Measurements from ENCODE around the gene HSDL2.
"Not testable (repeated sequence)": the region's sequence is repeated elsewhere in the genome, so short reads cannot be mapped to it uniquely, and the experiment has no call there.

The HSDL2 gene

DNA sequence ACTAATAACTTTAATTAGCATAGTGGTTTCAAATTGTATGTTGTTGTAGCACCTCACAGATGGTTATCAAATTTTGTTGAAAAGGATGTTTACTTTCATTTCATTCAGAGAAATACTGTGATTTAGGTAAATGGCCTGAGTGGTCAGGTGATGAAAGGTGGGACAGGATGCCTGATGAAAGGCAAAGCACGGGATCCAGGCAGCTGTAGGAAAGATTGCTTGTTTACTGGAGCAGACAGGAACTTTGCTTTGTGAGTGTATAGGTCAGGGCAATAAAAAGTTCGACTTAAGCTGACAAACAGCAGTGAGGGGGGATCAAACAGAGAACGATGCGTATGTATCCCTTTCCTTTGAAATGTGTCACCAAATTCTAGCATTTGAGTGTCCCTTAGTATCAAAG, 125.7 kb downstream of the HSDL2 start:
- Histone ChIP-seq H3K4me2 (ENCODE audit: low read length) (no peak overlapping the region), H3K36me3 (ENCODE audit: insufficient read depth, low read length) (no peaks in the 10 kb centered on the region), H3K4me3 (ENCODE audit: low read length) (no peak overlapping the region), H3K4me1 (ENCODE audit: control insufficient read depth, insufficient read depth, low read length) (peaks cover 5% of the 10 kb centered on the region), H3K27me3 (ENCODE audit: control insufficient read depth, insufficient read depth, low read length) (no peaks in the 10 kb centered on the region), H3K9me3 (replicated peaks; ENCODE audit: low read length) (no peaks in the 10 kb centered on the region), H3K9ac (ENCODE audit: low read depth, low read length) (no peak overlapping the region)

DNA sequence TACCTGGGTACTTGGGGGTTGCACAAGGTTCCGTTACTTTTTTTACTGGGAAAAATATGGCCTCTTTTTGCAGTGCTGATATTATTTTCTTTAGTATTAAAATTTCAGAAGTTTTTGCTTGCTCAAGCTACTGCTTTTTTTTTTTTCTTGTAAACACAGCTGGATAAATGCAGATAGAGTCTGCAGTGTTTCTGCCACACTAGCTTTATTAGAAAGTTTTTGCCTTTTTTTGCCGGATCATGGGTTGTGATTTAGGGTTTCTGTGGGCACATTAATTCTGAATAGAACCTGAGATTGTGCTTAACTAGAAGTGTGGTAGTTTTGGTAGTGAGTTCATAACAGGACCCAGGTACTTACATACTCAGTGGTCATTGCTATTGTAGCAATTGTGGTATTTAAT, 126.7 kb downstream of the HSDL2 start:
- Histone ChIP-seq H3K9ac (ENCODE audit: low read depth, low read length) (no peak overlapping the region), H3K36me3 (ENCODE audit: insufficient read depth, low read length) (no peaks in the 10 kb centered on the region), H3K4me1 (ENCODE audit: control insufficient read depth, insufficient read depth, low read length) (peaks cover 5% of the 10 kb centered on the region), H3K27me3 (ENCODE audit: control insufficient read depth, insufficient read depth, low read length) (no peaks in the 10 kb centered on the region), H3K4me3 (ENCODE audit: low read length) (no peak overlapping the region), H3K4me2 (ENCODE audit: low read length) (no peak overlapping the region), H3K9me3 (replicated peaks; ENCODE audit: low read length) (no peaks in the 10 kb centered on the region)

DNA sequence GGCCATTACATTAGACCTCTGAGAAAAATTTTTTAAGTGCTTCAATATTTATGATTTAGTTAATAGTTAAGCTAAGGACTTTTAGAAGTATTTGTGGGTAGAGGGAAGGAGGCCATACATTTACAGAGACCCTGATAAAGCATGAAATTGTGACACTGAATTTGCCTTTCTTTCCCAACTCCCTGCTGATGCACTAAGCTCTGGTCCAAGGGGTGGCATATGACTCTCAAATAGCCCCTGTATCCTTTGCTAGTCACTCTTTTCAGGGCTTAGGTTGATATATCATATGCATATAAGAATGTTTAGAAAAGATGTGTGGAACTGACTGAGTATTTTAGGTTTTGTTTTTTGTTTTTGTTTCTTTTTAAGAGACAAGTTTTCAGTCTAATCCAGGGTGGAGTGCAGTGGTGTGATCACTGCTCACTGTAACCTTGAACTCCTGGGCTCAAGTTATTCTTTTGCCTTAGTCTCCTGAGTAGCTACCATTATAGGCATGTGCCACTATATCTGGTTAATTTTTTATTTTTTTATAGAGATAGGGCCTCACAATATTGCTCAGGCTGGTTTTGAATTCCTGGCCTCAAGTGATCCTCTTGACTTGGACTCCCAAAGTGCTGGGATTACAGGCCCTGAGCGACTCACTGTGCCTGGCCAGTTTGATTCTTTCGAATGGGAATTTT, 127.2 kb downstream of the HSDL2 start:
- Histone ChIP-seq H3K4me2 (ENCODE audit: low read length) (no peak overlapping the region), H3K9ac (ENCODE audit: low read depth, low read length) (no peak overlapping the region), H3K27me3 (ENCODE audit: control insufficient read depth, insufficient read depth, low read length) (no peaks in the 10 kb centered on the region), H3K9me3 (replicated peaks; ENCODE audit: low read length) (no peaks in the 10 kb centered on the region), H3K4me3 (ENCODE audit: low read length) (no peak overlapping the region), H3K4me1 (ENCODE audit: control insufficient read depth, insufficient read depth, low read length) (peaks cover 5% of the 10 kb centered on the region), H3K36me3 (ENCODE audit: insufficient read depth, low read length) (no peaks in the 10 kb centered on the region)

DNA sequence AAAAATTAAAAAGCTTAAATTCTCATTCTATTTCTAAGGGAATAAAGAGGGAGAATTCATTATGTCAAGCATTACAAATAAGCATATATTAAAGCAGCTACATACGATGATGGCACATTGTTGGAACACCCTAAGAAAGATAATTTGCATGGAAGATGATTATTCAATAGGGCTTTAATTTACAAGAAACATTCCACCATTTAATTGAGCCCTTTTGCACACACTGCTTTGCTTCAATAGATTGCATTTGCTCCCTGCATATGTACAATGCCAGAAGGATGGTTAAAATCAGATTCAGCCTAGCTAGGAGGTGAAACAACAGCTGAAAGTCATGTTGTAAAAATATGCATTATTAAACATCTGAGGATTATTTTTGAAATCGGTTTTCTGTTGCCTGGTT, 128.5 kb downstream of the HSDL2 start:
- Histone ChIP-seq H3K4me3 (ENCODE audit: low read length) (no peak overlapping the region), H3K36me3 (ENCODE audit: insufficient read depth, low read length) (no peaks in the 10 kb centered on the region), H3K27me3 (ENCODE audit: control insufficient read depth, insufficient read depth, low read length) (no peaks in the 10 kb centered on the region), H3K9ac (ENCODE audit: low read depth, low read length) (no peak overlapping the region), H3K9me3 (replicated peaks; ENCODE audit: low read length) (no peaks in the 10 kb centered on the region), H3K4me1 (ENCODE audit: control insufficient read depth, insufficient read depth, low read length) (no peaks in the 10 kb centered on the region), H3K4me2 (ENCODE audit: low read length) (no peak overlapping the region)

DNA sequence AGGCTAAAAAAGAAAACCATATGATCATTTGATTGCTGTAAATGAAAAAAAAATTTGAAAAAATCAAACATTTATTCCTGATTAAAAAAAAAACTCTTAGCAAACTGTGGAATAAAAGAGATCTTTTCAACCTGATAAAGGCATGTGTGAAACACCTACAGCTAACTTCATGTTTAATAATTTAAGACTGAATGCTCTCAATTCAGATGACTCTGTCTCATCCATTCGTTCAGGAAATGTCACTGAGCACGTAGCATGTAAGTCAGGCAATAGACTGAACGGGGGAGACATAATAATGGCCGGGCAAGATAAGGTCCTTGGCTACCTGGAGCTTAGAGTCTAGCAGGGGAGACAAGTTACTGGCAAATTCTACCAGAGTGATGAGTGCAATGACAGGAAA, 132.5 kb downstream of the HSDL2 start:
- not testable (repeated sequence) for H3K4me2 ChIP-seq (ENCODE audit: low read length); H3K9ac ChIP-seq (ENCODE audit: low read depth, low read length); H3K9me3 ChIP-seq (replicated peaks; ENCODE audit: low read length); H3K4me1 ChIP-seq (ENCODE audit: control insufficient read depth, insufficient read depth, low read length); H3K27me3 ChIP-seq (ENCODE audit: control insufficient read depth, insufficient read depth, low read length); H3K4me3 ChIP-seq (ENCODE audit: low read length); H3K36me3 ChIP-seq (ENCODE audit: insufficient read depth, low read length)

DNA sequence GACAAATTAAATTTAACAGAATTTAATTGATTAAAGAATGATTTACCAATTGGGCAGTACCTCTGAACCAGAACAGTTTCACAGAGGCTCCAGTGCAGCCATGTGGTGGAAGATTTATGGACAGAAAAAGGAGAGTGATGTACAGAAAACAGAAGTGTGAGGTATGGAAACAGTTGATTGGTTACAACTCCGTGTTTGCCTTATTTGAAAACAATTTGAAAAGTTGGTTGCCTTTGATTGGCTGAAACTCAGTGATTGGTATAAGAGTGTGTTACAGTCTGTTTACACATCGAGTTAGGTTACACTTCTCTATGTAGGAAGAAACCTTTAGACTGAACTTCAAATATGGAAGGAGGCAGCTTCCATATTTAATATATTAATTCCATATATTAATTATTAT, 136.9 kb downstream of the HSDL2 start:
- H3K4me1 ChIP-seq (ENCODE audit: control insufficient read depth, insufficient read depth, low read length): no peaks in the 10 kb centered on the region
- H3K27me3 ChIP-seq (ENCODE audit: control insufficient read depth, insufficient read depth, low read length): no peaks in the 10 kb centered on the region
- no peaks in the 10 kb centered on the region for H3K9me3 ChIP-seq (replicated peaks; ENCODE audit: low read length)
- H3K36me3 ChIP-seq (ENCODE audit: insufficient read depth, low read length): no peaks in the 10 kb centered on the region
- no peak overlapping the region for H3K9ac ChIP-seq (ENCODE audit: low read depth, low read length)
- H3K4me2 ChIP-seq (ENCODE audit: low read length): no peak overlapping the region
- no peak overlapping the region for H3K4me3 ChIP-seq (ENCODE audit: low read length)

DNA sequence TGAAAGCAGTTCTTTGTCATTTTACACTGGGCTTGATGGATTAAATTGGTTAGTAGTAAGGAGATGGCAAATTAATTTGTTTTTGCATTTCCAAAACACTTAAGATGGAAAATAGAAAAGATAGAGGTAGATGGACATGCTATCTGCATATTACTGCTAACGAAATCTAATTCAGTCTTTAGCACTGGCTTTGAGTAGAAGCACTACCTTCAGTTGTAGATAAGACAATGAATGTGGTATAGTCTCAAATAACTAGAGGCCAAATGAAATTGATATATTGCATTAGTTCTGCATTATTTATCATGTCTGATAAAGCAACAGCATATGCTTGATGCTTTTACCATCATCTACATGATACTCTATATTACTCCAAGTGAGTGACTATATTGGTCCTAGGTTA, 140.2 kb downstream of the HSDL2 start:
- H3K9me3 ChIP-seq (replicated peaks; ENCODE audit: low read length): no peaks in the 10 kb centered on the region
- no peak overlapping the region for H3K4me2 ChIP-seq (ENCODE audit: low read length)
- no peaks in the 10 kb centered on the region for H3K36me3 ChIP-seq (ENCODE audit: insufficient read depth, low read length)
- H3K9ac ChIP-seq (ENCODE audit: low read depth, low read length): no peak overlapping the region
- no peak overlapping the region for H3K4me3 ChIP-seq (ENCODE audit: low read length)
- H3K4me1 ChIP-seq (ENCODE audit: control insufficient read depth, insufficient read depth, low read length): no peaks in the 10 kb centered on the region
- H3K27me3 ChIP-seq (ENCODE audit: control insufficient read depth, insufficient read depth, low read length): no peaks in the 10 kb centered on the region

DNA sequence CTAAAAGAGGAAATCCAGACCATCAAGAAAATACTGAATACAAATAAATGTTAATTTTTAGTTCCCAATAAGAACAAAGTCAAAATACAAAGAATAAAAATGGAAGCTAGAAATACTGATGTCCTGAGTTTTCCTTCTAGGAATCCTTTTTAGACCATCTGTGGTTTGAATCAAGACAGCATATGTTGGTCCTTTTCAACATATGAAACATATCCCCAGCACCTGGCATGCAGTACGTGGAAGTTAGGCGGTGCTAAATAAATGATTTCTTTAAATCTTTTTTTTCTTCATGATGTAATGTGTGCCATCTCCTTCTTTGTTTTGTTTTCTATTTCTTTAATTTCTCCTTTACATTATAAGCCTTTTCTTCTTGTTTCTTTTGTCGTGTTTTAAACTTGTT, 140.7 kb downstream of the HSDL2 start:
- Histone ChIP-seq H3K4me1 (ENCODE audit: control insufficient read depth, insufficient read depth, low read length) (no peaks in the 10 kb centered on the region), H3K4me2 (ENCODE audit: low read length) (no peak overlapping the region), H3K27me3 (ENCODE audit: control insufficient read depth, insufficient read depth, low read length) (no peaks in the 10 kb centered on the region), H3K9me3 (replicated peaks; ENCODE audit: low read length) (no peaks in the 10 kb centered on the region), H3K36me3 (ENCODE audit: insufficient read depth, low read length) (no peaks in the 10 kb centered on the region), H3K9ac (ENCODE audit: low read depth, low read length) (no peak overlapping the region), H3K4me3 (ENCODE audit: low read length) (no peak overlapping the region)
